Measurements from ENCODE around the gene FEM1B.

DNA sequence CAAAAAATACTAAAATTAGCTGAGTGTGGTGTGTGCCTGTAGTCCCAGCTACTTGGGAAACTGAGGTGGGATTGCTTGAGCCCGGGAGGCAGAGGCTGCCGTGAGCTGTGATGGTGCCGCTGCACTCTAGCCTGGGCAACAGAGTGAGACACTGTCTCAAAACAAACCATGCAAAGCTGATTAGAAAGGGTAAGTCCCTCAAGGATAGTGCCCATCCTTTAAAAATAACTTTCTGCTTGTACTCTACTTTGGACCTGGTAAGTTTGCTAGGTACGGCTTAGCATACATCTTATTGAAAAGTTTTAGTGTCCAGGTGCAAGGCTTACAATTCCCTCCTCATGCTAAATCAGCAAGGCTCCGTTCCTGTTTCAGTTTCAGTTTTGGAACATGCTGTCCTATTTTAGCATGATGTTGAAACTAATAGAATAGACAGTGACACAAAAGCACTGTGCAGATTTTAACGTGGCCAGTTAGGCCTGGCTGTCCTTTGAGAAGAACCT is 21.4 kb downstream of the FEM1B start:
- TF ChIP-seq TEAD4 (IDR thresholded peaks at IDR 0.05; ENCODE audit: low read depth, low read length) (no peak), SAP30 (IDR thresholded peaks at IDR 0.05; ENCODE audit: insufficient read depth, insufficient replicate concordance, low read length) (no peak), POLR2AphosphoS5 (IDR thresholded peaks at IDR 0.05; ENCODE audit: low read depth, low read length) (no peak)
- TF ChIP-seq, protein P1, sequence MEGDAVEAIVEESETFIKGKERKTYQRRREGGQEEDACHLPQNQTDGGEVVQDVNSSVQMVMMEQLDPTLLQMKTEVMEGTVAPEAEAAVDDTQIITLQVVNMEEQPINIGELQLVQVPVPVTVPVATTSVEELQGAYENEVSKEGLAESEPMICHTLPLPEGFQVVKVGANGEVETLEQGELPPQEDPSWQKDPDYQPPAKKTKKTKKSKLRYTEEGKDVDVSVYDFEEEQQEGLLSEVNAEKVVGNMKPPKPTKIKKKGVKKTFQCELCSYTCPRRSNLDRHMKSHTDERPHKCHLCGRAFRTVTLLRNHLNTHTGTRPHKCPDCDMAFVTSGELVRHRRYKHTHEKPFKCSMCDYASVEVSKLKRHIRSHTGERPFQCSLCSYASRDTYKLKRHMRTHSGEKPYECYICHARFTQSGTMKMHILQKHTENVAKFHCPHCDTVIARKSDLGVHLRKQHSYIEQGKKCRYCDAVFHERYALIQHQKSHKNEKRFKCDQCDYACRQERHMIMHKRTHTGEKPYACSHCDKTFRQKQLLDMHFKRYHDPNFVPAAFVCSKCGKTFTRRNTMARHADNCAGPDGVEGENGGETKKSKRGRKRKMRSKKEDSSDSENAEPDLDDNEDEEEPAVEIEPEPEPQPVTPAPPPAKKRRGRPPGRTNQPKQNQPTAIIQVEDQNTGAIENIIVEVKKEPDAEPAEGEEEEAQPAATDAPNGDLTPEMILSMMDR (IDR thresholded peaks at IDR 0.05; ENCODE audit: control extremely low read depth in 1 of 3, insufficient read depth in 1 of 3, low read depth in 1 of 3, low read length in 3 of 3), result no peak

Measured in H1 (cell line).